BLaER1 treated with 17β-estradiol and CSF1 and Interleukin-3, amounts not matched to agents 10 nM and 100 nM (cell line): Measurements from ENCODE around the gene SMC3.

Source experiments
- H3K27ac ChIP-seq, 11 experiments: shearing (Covaris generic); formaldehyde crosslinking; 2 replicates each; pipeline ENCODE4 v1.8.1; 2022
- H3K27me3 ChIP-seq, 11 experiments: shearing (Covaris generic); formaldehyde crosslinking; 2 replicates each; pipeline ENCODE4 v1.8.1; 2022
- H3K36me3 ChIP-seq, 11 experiments: shearing (Covaris generic); formaldehyde crosslinking; 2 replicates each; pipeline ENCODE4 v1.8.1; 2022
- H3K4me1 ChIP-seq, 10 experiments: shearing (Covaris generic); formaldehyde crosslinking; 2 replicates each; pipeline ENCODE4 v1.8.1; 2022
- H3K4me2 ChIP-seq, 11 experiments: shearing (Covaris generic); formaldehyde crosslinking; 2 replicates each; pipeline ENCODE4 v1.8.1; 2022
- H3K4me3 ChIP-seq, 10 experiments: shearing (Covaris generic); formaldehyde crosslinking; 2 replicates each; pipeline ENCODE4 v1.8.1; 2022
- H3K9ac ChIP-seq, 11 experiments: shearing (Covaris generic); formaldehyde crosslinking; 2 replicates each; pipeline ENCODE4 v1.8.1; 2022
- H3K9me3 ChIP-seq, 11 experiments: shearing (Covaris generic); formaldehyde crosslinking; replicated peaks in 1 of 11; 2 replicates each; pipeline ENCODE4 v1.8.1; 2022
- H4K20me1 ChIP-seq, 11 experiments: shearing (Covaris generic); formaldehyde crosslinking; 2 replicates each; pipeline ENCODE4 v1.8.1; 2022
- Cebpa-rat ChIP-seq, 11 experiments: shearing (Covaris generic); IDR thresholded peaks; 2 replicates each; pipeline ENCODE4 v1.8.1; 2022

Gene SMC3

GRCh38 chr10:110549211-110549610 is 18.3 kb upstream of the SMC3 start:
- TF ChIP-seq Cebpa-rat (IDR thresholded peaks at IDR 0.05), result no peak
- Histone ChIP-seq H3K27ac (no peak overlapping the region), H3K27me3 (no peaks in the 10 kb centered on the region), H3K4me3 (no peak overlapping the region), H3K9ac (no peak overlapping the region), H4K20me1 (no peaks in the 10 kb centered on the region), H3K4me1 (peaks cover 0 to 29% (median 6%) of the 10 kb centered on the region in 10 experiments; a peak in 9 of 20 replicates), H3K4me2 (no peak overlapping the region), H3K9me3 (peaks cover 0 to 9% (median 0%) of the 10 kb centered on the region in 11 experiments; a peak in 4 of 22 replicates), H3K36me3 (no peaks in the 10 kb centered on the region)

GRCh38 chr10:110553905-110554304 is 13.6 kb upstream of the SMC3 start:
- H3K4me3 ChIP-seq, result no peak overlapping the region
- H3K27me3 ChIP-seq, result no peaks in the 10 kb centered on the region
- H4K20me1 ChIP-seq, result no peaks in the 10 kb centered on the region
- no peak overlapping the region for H3K4me2 ChIP-seq
- H3K4me1 ChIP-seq, result 0 out of 20 replicates have a peak, but pooled peaks cover 0 to 4% (median 0%) of the 10 kb centered on the region in 10 experiments
- TF ChIP-seq Cebpa-rat (IDR thresholded peaks at IDR 0.05), result no peak
- no peaks in the 10 kb centered on the region for H3K36me3 ChIP-seq
- H3K9me3 ChIP-seq, result peaks cover 0 to 9% (median 0%) of the 10 kb centered on the region in 11 experiments; a peak in 4 of 22 replicates
- H3K9ac ChIP-seq, result no peak overlapping the region
- H3K27ac ChIP-seq, result no peak overlapping the region

- Histone ChIP-seq H3K9me3 (peaks cover 0 to 10% (median 0%) of the 10 kb centered on the region in 11 experiments; a peak in 5 of 22 replicates), H3K4me1 (0 out of 20 replicates have a peak, but pooled peaks cover 0 to 4% (median 0%) of the 10 kb centered on the region in 10 experiments), H3K9ac (no peak overlapping the region), H4K20me1 (no peaks in the 10 kb centered on the region), H3K4me3 (no peak overlapping the region), H3K27me3 (no peaks in the 10 kb centered on the region), H3K27ac (no peak overlapping the region), H3K36me3 (no peaks in the 10 kb centered on the region), H3K4me2 (no peak overlapping the region)
- no peak for TF ChIP-seq Cebpa-rat (IDR thresholded peaks at IDR 0.05)
Observed at GRCh38 chr10:110556296-110556695, 11.2 kb upstream of the SMC3 start.

GRCh38 chr10:110556969-110557601 is 10.4 kb upstream of the SMC3 start:
- TF ChIP-seq Cebpa-rat (IDR thresholded peaks at IDR 0.05), result no peak
- H3K4me2 ChIP-seq, result no peak overlapping the region

GRCh38 chr10:110558041-110558440 is 9.5 kb upstream of the SMC3 start:
- Histone ChIP-seq H3K4me1 (peaks cover 0 to 11% (median 5%) of the 10 kb centered on the region in 10 experiments; a peak in 8 of 20 replicates), H3K36me3 (no peaks in the 10 kb centered on the region), H3K27ac (no peak overlapping the region), H3K27me3 (no peaks in the 10 kb centered on the region), H3K9ac (no peak overlapping the region), H4K20me1 (no peaks in the 10 kb centered on the region), H3K4me2 (no peak overlapping the region), H3K4me3 (no peak overlapping the region), H3K9me3 (peaks cover 0 to 3% (median 0%) of the 10 kb centered on the region in 11 experiments; a peak in 2 of 22 replicates)
- no peak for TF ChIP-seq Cebpa-rat (IDR thresholded peaks at IDR 0.05)

More at GRCh38 chr10:110556969-110557601, 10.4 kb upstream of the SMC3 start:
- Histone ChIP-seq H3K36me3 (no peaks in the 10 kb centered on the region), H3K4me3 (no peak overlapping the region), H3K9me3 (peaks cover 0 to 10% (median 0%) of the 10 kb centered on the region in 11 experiments; a peak in 5 of 22 replicates), H3K9ac (no peak overlapping the region), H3K27me3 (no peaks in the 10 kb centered on the region), H3K4me1 (peaks cover 0 to 5% (median under 1%) of the 10 kb centered on the region in 10 experiments; a peak in 4 of 20 replicates), H3K27ac (no peak overlapping the region), H4K20me1 (no peaks in the 10 kb centered on the region)

GRCh38 chr10:110560012-110560411 is 7.5 kb upstream of the SMC3 start:
- Histone ChIP-seq H3K4me2 (no peak overlapping the region), H3K9me3 (peaks cover 0 to 3% (median 0%) of the 10 kb centered on the region in 11 experiments; a peak in 2 of 22 replicates), H3K36me3 (no peaks in the 10 kb centered on the region), H3K4me3 (no peak overlapping the region), H3K4me1 (peaks cover 0 to 13% (median 5%) of the 10 kb centered on the region in 10 experiments; a peak in 10 of 20 replicates), H4K20me1 (no peaks in the 10 kb centered on the region), H3K27me3 (no peaks in the 10 kb centered on the region), H3K9ac (no peak overlapping the region), H3K27ac (no peak overlapping the region)
- TF ChIP-seq Cebpa-rat (IDR thresholded peaks at IDR 0.05), result no peak

- H3K9me3 ChIP-seq, result peaks cover 0 to 3% (median 0%) of the 10 kb centered on the region in 11 experiments; a peak in 2 of 22 replicates
- no peak overlapping the region for H3K4me3 ChIP-seq
- H3K36me3 ChIP-seq, result no peaks in the 10 kb centered on the region
- H3K4me1 ChIP-seq, result peaks cover 5 to 26% (median 15%) of the 10 kb centered on the region in 10 experiments
- TF ChIP-seq Cebpa-rat (IDR thresholded peaks at IDR 0.05), result no peak
- H4K20me1 ChIP-seq, result no peaks in the 10 kb centered on the region
- H3K27me3 ChIP-seq, result no peaks in the 10 kb centered on the region
- no peak overlapping the region for H3K4me2 ChIP-seq
- no peak overlapping the region for H3K9ac ChIP-seq
- no peak overlapping the region for H3K27ac ChIP-seq
Observed at GRCh38 chr10:110561292-110561691, 6.2 kb upstream of the SMC3 start.

- TF ChIP-seq Cebpa-rat (IDR thresholded peaks at IDR 0.05), result no peak
- H3K27me3 ChIP-seq, result no peaks in the 10 kb centered on the region
Observed at GRCh38 chr10:110562348-110562747, 5.1 kb upstream of the SMC3 start.

GRCh38 chr10:110563132-110563531 is 4.4 kb upstream of the SMC3 start:
- peaks cover 0 to 3% (median 0%) of the 10 kb centered on the region in 11 experiments; a peak in 2 of 22 replicates for H3K9me3 ChIP-seq
- 0 out of 22 replicates have a peak overlapping the region, but pooled peaks of 2 of the 11 experiments have one; percentile 17 to 23 for H3K4me2 ChIP-seq
- no peak overlapping the region for H3K9ac ChIP-seq
- no peak for TF ChIP-seq Cebpa-rat (IDR thresholded peaks at IDR 0.05)
- H3K4me1 ChIP-seq, result peaks cover 11 to 33% (median 22%) of the 10 kb centered on the region in 10 experiments
- H3K27me3 ChIP-seq, result no peaks in the 10 kb centered on the region
- H3K27ac ChIP-seq, result no peak overlapping the region
- H4K20me1 ChIP-seq, result peaks cover 0 to 2% (median 0%) of the 10 kb centered on the region in 11 experiments; a peak in 2 of 22 replicates
- H3K4me3 ChIP-seq, result no peak overlapping the region
- no peaks in the 10 kb centered on the region for H3K36me3 ChIP-seq

More at GRCh38 chr10:110562348-110562747, 5.1 kb upstream of the SMC3 start:
- H3K4me3 ChIP-seq, result no peak overlapping the region
- no peaks in the 10 kb centered on the region for H3K36me3 ChIP-seq
- H3K9ac ChIP-seq, result no peak overlapping the region
- no peak overlapping the region for H3K27ac ChIP-seq
- H3K4me1 ChIP-seq, result peaks cover 11 to 33% (median 22%) of the 10 kb centered on the region in 10 experiments
- H4K20me1 ChIP-seq, result no peaks in the 10 kb centered on the region
- H3K4me2 ChIP-seq, result peak overlapping the region in 4 of 11 experiments; percentile 4 to 23 (median 16); a peak in 5 of 22 replicates
- H3K9me3 ChIP-seq, result peaks cover 0 to 3% (median 0%) of the 10 kb centered on the region in 11 experiments; a peak in 2 of 22 replicates
